ENCODE results near the gene PLEKHM3. TPM values are rescaled to one million over a fixed set of nuclear protein-coding genes. Genes with fewer than 3 reads are reported as not detected.

Gene PLEKHM3
- total RNA-seq, 1 donor, result 13.8 TPM

- no peak overlapping the region for H3K4me3 ChIP-seq (ENCODE audit: low read depth, low read length)
- no peak for DNase-seq (ENCODE audit: low read depth)
- TF ChIP-seq CTCF (IDR thresholded peaks at IDR 0.05; ENCODE audit: insufficient read depth, low read depth, low read length), result no peak
These were observed 141.2 kb downstream of the PLEKHM3 start for GRCh38 chr2:207884127-207884526.

- DNase-seq (ENCODE audit: low read depth), result no peak
- TF ChIP-seq CTCF (IDR thresholded peaks at IDR 0.05; ENCODE audit: insufficient read depth, low read depth, low read length), result no peak
- H3K4me3 ChIP-seq (ENCODE audit: low read depth, low read length), result no peak overlapping the region
These were observed 142.1 kb downstream of the PLEKHM3 start for GRCh38 chr2:207883002-207883780.

GRCh38 chr2:207881902-207882301, 143.4 kb downstream of the PLEKHM3 start:
- H3K4me3 ChIP-seq (ENCODE audit: low read depth, low read length), result no peak overlapping the region
- DNase-seq (ENCODE audit: low read depth), result no peak

GRCh38 chr2:207879536-207879935, 145.8 kb downstream of the PLEKHM3 start:
- no peak for DNase-seq (ENCODE audit: low read depth)
- TF ChIP-seq CTCF (IDR thresholded peaks at IDR 0.05; ENCODE audit: insufficient read depth, low read depth, low read length), result no peak
- no peak overlapping the region for H3K4me3 ChIP-seq (ENCODE audit: low read depth, low read length)

More at GRCh38 chr2:207881902-207882301, 143.4 kb downstream of the PLEKHM3 start:
- TF ChIP-seq CTCF (IDR thresholded peaks at IDR 0.05; ENCODE audit: insufficient read depth, low read depth, low read length), result no peak

- no peak for TF ChIP-seq CTCF (IDR thresholded peaks at IDR 0.05; ENCODE audit: insufficient read depth, low read depth, low read length)
- H3K4me3 ChIP-seq (ENCODE audit: low read depth, low read length), result no peak overlapping the region
- no peak for DNase-seq (ENCODE audit: low read depth)
These were observed 148.3 kb downstream of the PLEKHM3 start for GRCh38 chr2:207876842-207877535.

GRCh38 chr2:207875473-207876212, 149.7 kb downstream of the PLEKHM3 start:
- no peak for TF ChIP-seq CTCF (IDR thresholded peaks at IDR 0.05; ENCODE audit: insufficient read depth, low read depth, low read length)
- H3K4me3 ChIP-seq (ENCODE audit: low read depth, low read length), result no peak overlapping the region
- no peak for DNase-seq (ENCODE audit: low read depth)
